ENCODE data around the gene CYB5B. TPM values are rescaled to one million over a fixed set of nuclear protein-coding genes. Genes with fewer than 3 reads are reported as not detected.
A peak's percentile ranks its signal among the peaks of the same experiment; 100 is the strongest.

CYB5B gene
- total RNA-seq, 4 donors from 2014 or later = 26.7 to 31.2 (median 29.1) TPM

- intact Hi-C loops (cut with DNase I) = no loop called here
- Histone ChIP-seq H3K36me3 (peaks cover 0 to 47% (median 27%) of the 10 kb centered on the region in 4 donors), H3K4me1 (peaks cover 14 to 22% (median 17%) of the 10 kb centered on the region in 4 donors), H3K27me3 (no peaks in the 10 kb centered on the region), H3K9me3 (no peaks in the 10 kb centered on the region), H3K27ac (replicated peaks in 1 of 4) (no peak overlapping the region), H3K4me3 (no peak overlapping the region)
- 86% methylated on average over 1 of the region's 1 CpG for WGBS
- TF ChIP-seq CTCF (IDR thresholded peaks at IDR 0.05) = no peak
- no peak for TF ChIP-seq POLR2AphosphoS5 (IDR thresholded peaks at IDR 0.05)
- TF ChIP-seq EP300 (IDR thresholded peaks at IDR 0.05) = no peak
- no peak for TF ChIP-seq POLR2A (IDR thresholded peaks at IDR 0.05; ENCODE audit: low read depth)
- no peak for DNase-seq (ENCODE audit: extremely low spot score)
Observed at GRCh38 chr16:69434066-69434465, 9.6 kb downstream of the CYB5B start.

- H3K27ac ChIP-seq (replicated peaks in 1 of 4) = peak overlapping the region in 1 of 4 donors; percentile 3
- intact Hi-C loops (cut with DNase I) = no loop called here
Observed at GRCh38 chr16:69435977-69436820, 11.8 kb downstream of the CYB5B start.

GRCh38 chr16:69436896-69437295 lies 12.5 kb downstream of the CYB5B start:
- H3K27ac ChIP-seq (replicated peaks in 1 of 4) = no peak overlapping the region
- no peaks in the 10 kb centered on the region for H3K27me3 ChIP-seq
- no peaks in the 10 kb centered on the region for H3K9me3 ChIP-seq
- no peak for DNase-seq (ENCODE audit: extremely low spot score)
- no peak overlapping the region for H3K4me3 ChIP-seq
- 49% methylated on average over 2 of the region's 2 CpGs for WGBS
- TF ChIP-seq CTCF (IDR thresholded peaks at IDR 0.05) (no peak), POLR2AphosphoS5 (IDR thresholded peaks at IDR 0.05) (no peak), POLR2A (IDR thresholded peaks at IDR 0.05; ENCODE audit: low read depth) (no peak), EP300 (IDR thresholded peaks at IDR 0.05) (no peak)
- H3K4me1 ChIP-seq = peaks cover 14 to 26% (median 20%) of the 10 kb centered on the region in 4 donors
- H3K36me3 ChIP-seq = peaks cover 0 to 27% (median 7%) of the 10 kb centered on the region in 4 donors
- intact Hi-C loops (cut with DNase I) = no loop called here

More at GRCh38 chr16:69435977-69436820, 11.8 kb downstream of the CYB5B start:
- H3K36me3 ChIP-seq = peaks cover 0 to 34% (median 12%) of the 10 kb centered on the region in 4 donors
- WGBS = 78% methylated on average over 7 of the region's 7 CpGs
- H3K4me3 ChIP-seq = no peak overlapping the region
- H3K9me3 ChIP-seq = no peaks in the 10 kb centered on the region
- no peak for DNase-seq (ENCODE audit: extremely low spot score)
- H3K27me3 ChIP-seq = no peaks in the 10 kb centered on the region
- TF ChIP-seq POLR2AphosphoS5 (IDR thresholded peaks at IDR 0.05) = no peak
- no peak for TF ChIP-seq EP300 (IDR thresholded peaks at IDR 0.05)
- no peak for TF ChIP-seq POLR2A (IDR thresholded peaks at IDR 0.05; ENCODE audit: low read depth)
- TF ChIP-seq CTCF (IDR thresholded peaks at IDR 0.05) = no peak
- peaks cover 14 to 22% (median 17%) of the 10 kb centered on the region in 4 donors for H3K4me1 ChIP-seq

- no peak for DNase-seq (ENCODE audit: extremely low spot score)
- intact Hi-C loops (cut with DNase I) = no loop called here
- H3K36me3 ChIP-seq = peaks cover 0 to 11% (median 2%) of the 10 kb centered on the region in 4 donors
- H3K4me3 ChIP-seq = no peak overlapping the region
- no peaks in the 10 kb centered on the region for H3K9me3 ChIP-seq
- 81% methylated on average over 3 of the region's 3 CpGs for WGBS
- TF ChIP-seq POLR2AphosphoS5 (IDR thresholded peaks at IDR 0.05) = no peak
- no peak for TF ChIP-seq POLR2A (IDR thresholded peaks at IDR 0.05; ENCODE audit: low read depth)
- no peak for TF ChIP-seq EP300 (IDR thresholded peaks at IDR 0.05)
- no peak for TF ChIP-seq CTCF (IDR thresholded peaks at IDR 0.05)
- peaks cover 17 to 41% (median 33%) of the 10 kb centered on the region in 4 donors for H3K4me1 ChIP-seq
- H3K27ac ChIP-seq (replicated peaks in 1 of 4) = no peak overlapping the region
- no peaks in the 10 kb centered on the region for H3K27me3 ChIP-seq
Observed at GRCh38 chr16:69438465-69438864, 14.0 kb downstream of the CYB5B start.

Data from esophagus muscularis mucosa (tissue), 4 donors.